Endothelial cell of umbilical vein (primary cell): Measurements from ENCODE around the gene TNIK. TPM values are rescaled to one million over a fixed set of nuclear protein-coding genes. Genes with fewer than 3 reads are reported as not detected.

ENCODE experiments used
- BruUV-seq: library from RNA; stranded (reverse); fragments of 400-500 nt; replicated peaks from 2 replicates; lab custom pipeline; 2021; lab: Mats Ljungman, UMichigan
- CTCF ChIA-PET: fragments of 300-600, 350-600 bp; sonication (Branson Sonifier 250); formaldehyde crosslinking; loops from one replicate; lab custom pipeline; 2021; ENCODE audit warnings: antibody characterized with exemption, inconsistent platforms; lab: Charles Lee
- POLR2A ChIA-PET: fragments of 300-600, 350-600 bp; sonication (Branson Sonifier 250); formaldehyde crosslinking; loops from one replicate; lab custom pipeline; 2021; ENCODE audit warnings: antibody characterized with exemption, inconsistent platforms; lab: Charles Lee
- DNase-seq: peaks from one replicate; pipeline ENCODE4 v3.0.0-alpha.2; 2011; ENCODE audit warnings: low read depth, low spot score
- FAIRE-seq: peaks from 2 replicates; lab custom pipeline; 2011; peaks lifted over from hg19 to GRCh38; lab: Jason Lieb, UNC
- H2AFZ ChIP-seq: 2 replicates; pipeline ENCODE4 v1.6.0; 2012; ENCODE audit warnings: low read depth, low read length, control low read depth, inconsistent platforms
- H3K27ac ChIP-seq: 2 replicates; pipeline ENCODE4 v1.5.1; 2011; ENCODE audit warnings: low read depth, mild to moderate bottlenecking, control low read depth, low read length, moderate library complexity; ENCODE audit not compliant: insufficient read depth
- H3K27me3 ChIP-seq, 2 experiments: 2 replicates each; pipeline versions ENCODE4 v1.6.0 to v1.6.1; 2011; ENCODE audit warnings: low read length in 2 of 2, mixed read lengths in 1 of 2; ENCODE audit not compliant: control insufficient read depth in 2 of 2, insufficient read depth in 2 of 2
- H3K36me3 ChIP-seq, 2 experiments: 2 replicates in 1 of 2; 3 replicates in 1 of 2; pipeline ENCODE4 v1.5.1; 2011; ENCODE audit warnings: low read length in 2 of 2, mild to moderate bottlenecking in 1 of 2, moderate library complexity in 1 of 2; ENCODE audit not compliant: control insufficient read depth in 2 of 2, insufficient read depth in 2 of 2; ENCODE audit errors: extremely low read depth in 1 of 2
- H3K4me1 ChIP-seq: 3 replicates; pipeline ENCODE4 v1.5.1; 2011; ENCODE audit warnings: mild to moderate bottlenecking, low read length; ENCODE audit not compliant: control insufficient read depth, insufficient read depth; ENCODE audit errors: extremely low read depth
- H3K4me2 ChIP-seq: 2 replicates; pipeline ENCODE4 v1.6.1; 2011; ENCODE audit warnings: low read length, control low read depth, mixed read lengths; ENCODE audit not compliant: insufficient read depth
- H3K4me3 ChIP-seq, 3 experiments: fragments of 200-600 bp in 1 of 3; sonication (generic), shearing (Covaris generic) in 1 of 3; replicated peaks in 1 of 3; 2 replicates each; pipeline ENCODE4 v1.5.1; 2011 to 2016; ENCODE audit warnings: control low read depth in 3 of 3, low read length in 3 of 3, mild to moderate bottlenecking in 2 of 3, inconsistent platforms in 1 of 3, low read depth in 1 of 3, moderate library complexity in 1 of 3; ENCODE audit not compliant: insufficient read depth in 1 of 3
- H3K79me2 ChIP-seq: 2 replicates; pipeline ENCODE4 v1.6.0; 2012; ENCODE audit warnings: low read length, inconsistent platforms; ENCODE audit not compliant: control insufficient read depth, insufficient read depth
- H3K9ac ChIP-seq: replicated peaks from 2 replicates; pipeline ENCODE3; 2011; ENCODE audit warnings: low read length, control low read depth; ENCODE audit not compliant: insufficient read depth; ENCODE audit errors: extremely low read depth
- H3K9me1 ChIP-seq: replicated peaks from 3 replicates; pipeline ENCODE4 v1.6.0; 2011; ENCODE audit warnings: mild to moderate bottlenecking, low read length; ENCODE audit not compliant: control insufficient read depth, insufficient read depth; ENCODE audit errors: extremely low read depth
- H3K9me3 ChIP-seq: replicated peaks from 2 replicates; pipeline ENCODE4 v1.5.1; 2012; ENCODE audit warnings: low read length, inconsistent platforms; ENCODE audit not compliant: control insufficient read depth, insufficient read depth
- H4K20me1 ChIP-seq: replicated peaks from 2 replicates; pipeline ENCODE3; 2011; ENCODE audit warnings: mild to moderate bottlenecking, low read length; ENCODE audit not compliant: control insufficient read depth, insufficient read depth; ENCODE audit errors: extremely low read depth
- CTCF ChIP-seq, 2 donors: IDR thresholded peaks; 1 replicate in 1 of 2; 2 replicates in 1 of 2; pipeline ENCODE4 v1.5.1; 2011; ENCODE audit warnings: low read length in 2 of 2, mild to moderate bottlenecking in 2 of 2, moderate library complexity in 2 of 2, control low read depth in 1 of 2, inconsistent platforms in 1 of 2, low read depth in 1 of 2; ENCODE audit not compliant: insufficient read depth in 1 of 2; ENCODE audit errors: extremely low read depth in 1 of 2
- EZH2 ChIP-seq: IDR thresholded peaks from 2 replicates; pipeline ENCODE4 v1.6.1; 2012; ENCODE audit warnings: borderline replicate concordance, low read depth, mild to moderate bottlenecking, moderate library complexity, low read length, inconsistent platforms; ENCODE audit not compliant: severe bottlenecking
- FOS ChIP-seq: IDR thresholded peaks from 2 replicates; pipeline ENCODE4 v1.6.1; 2011; ENCODE audit warnings: mild to moderate bottlenecking, low read length, moderate library complexity, borderline replicate concordance; ENCODE audit not compliant: insufficient read depth
- GATA2 ChIP-seq: IDR thresholded peaks from 2 replicates; pipeline ENCODE4 v1.7.0; 2011; ENCODE audit warnings: low read depth, mild to moderate bottlenecking, moderate library complexity, mixed read lengths, low read length; ENCODE audit not compliant: insufficient read length, insufficient read depth
- JUN ChIP-seq: IDR thresholded peaks from 2 replicates; pipeline ENCODE4 v1.6.1; 2011; ENCODE audit warnings: borderline replicate concordance, low read depth; ENCODE audit not compliant: insufficient read length, insufficient read depth
- MYC ChIP-seq: IDR thresholded peaks from one replicate; pipeline ENCODE4 v1.6.1; 2011; ENCODE audit warnings: mild to moderate bottlenecking, low read depth, low read length
- POLR2A ChIP-seq: IDR thresholded peaks from 2 replicates; pipeline ENCODE4 v1.6.1; 2012; ENCODE audit warnings: low read depth, mild to moderate bottlenecking, control low read depth, low read length
- POLR2AphosphoS5 ChIP-seq: IDR thresholded peaks from 2 replicates; pipeline ENCODE4 v1.6.1; 2012; ENCODE audit warnings: low read depth, mild to moderate bottlenecking, control low read depth, low read length, moderate library complexity; ENCODE audit not compliant: insufficient read depth
- dilution Hi-C: fragments of 300-500 bp; cut with MboI; formaldehyde crosslinking; loops from one replicate; pipeline ENCODE4 v1.15.0; 2019; ENCODE audit warnings: low sequenced_read_pairs; ENCODE audit not compliant: extremely low pct_ligation_motif_present
- intact Hi-C: fragments of 100-400 bp; cut with micrococcal nuclease; formaldehyde crosslinking; loops from one replicate; pipeline ENCODE4 v1.10.0; 2022
- polyA plus RNA-seq, 4 experiments: library from polyadenylated mRNA; depleted of rRNA in 3 of 4; stranded (reverse) in 3 of 4; unstranded in 1 of 4; fragments of >200 nt; gene quantifications; 2 replicates each; pipeline versions ENCODE4 v1.2.1 to v1.2.3, GENCODE V29; 2011 to 2012; ENCODE audit warnings: missing spikeins in 1 of 4
- total RNA-seq: library from RNA; stranded (reverse); gene quantifications from 2 replicates; pipeline ENCODE4 v1.2.3, GENCODE V29; 2021
- TF ChIP-seq, protein P1 (sequence below): IDR thresholded peaks from 2 replicates; pipeline ENCODE4 v1.6.1; 2011; ENCODE audit not compliant: insufficient read depth, insufficient read length

TNIK gene
- total and polyA plus RNA-seq, 2 donors (not counting 3 experiments of a cell fraction or from before 2014, with no cell fraction given) = 10.9 to 39.7 TPM

GRCh38 chr3:171026597-171027293 lies 433.5 kb downstream of the TNIK start, which contains the start of gene SLC2A2:
Gene SLC2A2 (minus strand): TSS chr3:171026720. CDS start chr3:171026670, 50 bp downstream.
- H3K27me3 ChIP-seq = peaks cover 2 to 7% of the 10 kb centered on the region in 2 experiments
- no peak within 1 kb of the TSS for H3K4me3 ChIP-seq
- H3K9me3 ChIP-seq = no peaks in the 10 kb centered on the region
- no peak within 1 kb of the TSS for H3K9ac ChIP-seq
- no peaks in the 10 kb centered on the region for H3K9me1 ChIP-seq
- no peak for DNase-seq
- no peak within 1 kb of the TSS for H2AFZ ChIP-seq
- H3K36me3 ChIP-seq = no peaks in the 10 kb centered on the region
- TF ChIP-seq, protein P1, sequence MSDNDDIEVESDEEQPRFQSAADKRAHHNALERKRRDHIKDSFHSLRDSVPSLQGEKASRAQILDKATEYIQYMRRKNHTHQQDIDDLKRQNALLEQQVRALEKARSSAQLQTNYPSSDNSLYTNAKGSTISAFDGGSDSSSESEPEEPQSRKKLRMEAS = no peak
- TF ChIP-seq POLR2AphosphoS5 (no peak), POLR2A (no peak), EZH2 (no peak), MYC (no peak), JUN (no peak), FOS (no peak), CTCF (IDR thresholded peaks at IDR 0.05; ENCODE audit: extremely low read depth in 1 of 2, insufficient read depth in 1 of 2, low read depth in 1 of 2, low read length in 2 of 2) (no peak), GATA2 (no peak)
- no TSS peak for BruUV-seq
- dilution Hi-C loops (no loop called here), intact Hi-C loops (no loop called here)
- no peak for FAIRE-seq
- ChIA-PET CTCF (interaction anchor here (0.6 to 1.6 kb wide), 4 partner anchors 8 to 23 kb away, joined by 3 to 6 read pairs (median 3); no protein-coding TSS in a partner anchor), POLR2A (no interaction called here)
- H3K27ac ChIP-seq = no peak within 1 kb of the TSS
- H4K20me1 ChIP-seq = no peaks in the 10 kb centered on the region
- H3K79me2 ChIP-seq = no peaks in the 10 kb centered on the region
- H3K4me1 ChIP-seq = peaks cover 6% of the 10 kb centered on the region
- no peak within 1 kb of the TSS for H3K4me2 ChIP-seq
